Nephron (organoid): ENCODE data around the gene HS6ST1.

Experiments
- H3K27ac Mint-ChIP-seq, 3 experiments: 2 replicates each; pipeline ENCODE4 v1.8.0; 2020; ENCODE audit warnings: mixed read lengths in 3 of 3, mild to moderate bottlenecking in 2 of 3, moderate library complexity in 1 of 3
- H3K27me3 Mint-ChIP-seq: 2 replicates; pipeline ENCODE4 v1.8.0; 2021; ENCODE audit warnings: low read depth, mild to moderate bottlenecking, moderate library complexity, mixed read lengths
- H3K36me3 Mint-ChIP-seq: 2 replicates; pipeline ENCODE4 v1.8.0; 2020; ENCODE audit warnings: low read depth, mixed read lengths
- H3K4me1 Mint-ChIP-seq: 2 replicates; pipeline ENCODE4 v1.8.0; 2020; ENCODE audit warnings: mixed read lengths
- H3K4me3 Mint-ChIP-seq, 3 experiments: 2 replicates each; pipeline ENCODE4 v1.8.0; 2020; ENCODE audit warnings: mild to moderate bottlenecking in 3 of 3, mixed read lengths in 3 of 3, moderate library complexity in 2 of 3
- H3K9me3 Mint-ChIP-seq: 2 replicates; pipeline ENCODE4 v1.8.0; 2020; ENCODE audit warnings: mixed read lengths
- TF ChIP-seq, protein P1 (sequence below), 3 experiments: fragments of 200-600 bp; sonication (generic); IDR thresholded peaks; one replicate each; pipeline ENCODE4 v1.5.0; 2021; ENCODE audit warnings: antibody characterized with exemption in 3 of 3; ENCODE audit not compliant: unreplicated experiment in 3 of 3

The HS6ST1 gene

DNA sequence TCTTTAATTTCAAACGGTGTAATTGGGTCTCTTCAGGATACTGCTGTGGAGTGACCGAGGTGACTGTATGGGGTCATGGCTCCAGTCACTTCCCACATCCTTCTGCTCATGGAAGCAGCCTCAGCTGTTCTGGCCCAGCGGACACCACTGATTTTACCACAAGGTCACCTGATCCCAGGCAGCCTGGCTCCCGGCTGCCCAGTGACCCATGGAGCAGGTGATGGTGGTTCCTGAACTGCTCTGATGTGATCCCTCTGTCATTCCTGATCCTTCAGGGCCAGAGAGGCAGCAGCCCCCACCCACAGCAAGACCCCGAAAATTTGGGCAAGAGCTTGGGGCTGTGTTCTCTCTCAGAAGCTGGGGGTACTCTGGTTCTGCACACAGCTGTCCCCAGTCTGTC, 35.5 kb upstream of the HS6ST1 start:
- TF ChIP-seq, protein P1, sequence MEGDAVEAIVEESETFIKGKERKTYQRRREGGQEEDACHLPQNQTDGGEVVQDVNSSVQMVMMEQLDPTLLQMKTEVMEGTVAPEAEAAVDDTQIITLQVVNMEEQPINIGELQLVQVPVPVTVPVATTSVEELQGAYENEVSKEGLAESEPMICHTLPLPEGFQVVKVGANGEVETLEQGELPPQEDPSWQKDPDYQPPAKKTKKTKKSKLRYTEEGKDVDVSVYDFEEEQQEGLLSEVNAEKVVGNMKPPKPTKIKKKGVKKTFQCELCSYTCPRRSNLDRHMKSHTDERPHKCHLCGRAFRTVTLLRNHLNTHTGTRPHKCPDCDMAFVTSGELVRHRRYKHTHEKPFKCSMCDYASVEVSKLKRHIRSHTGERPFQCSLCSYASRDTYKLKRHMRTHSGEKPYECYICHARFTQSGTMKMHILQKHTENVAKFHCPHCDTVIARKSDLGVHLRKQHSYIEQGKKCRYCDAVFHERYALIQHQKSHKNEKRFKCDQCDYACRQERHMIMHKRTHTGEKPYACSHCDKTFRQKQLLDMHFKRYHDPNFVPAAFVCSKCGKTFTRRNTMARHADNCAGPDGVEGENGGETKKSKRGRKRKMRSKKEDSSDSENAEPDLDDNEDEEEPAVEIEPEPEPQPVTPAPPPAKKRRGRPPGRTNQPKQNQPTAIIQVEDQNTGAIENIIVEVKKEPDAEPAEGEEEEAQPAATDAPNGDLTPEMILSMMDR (IDR thresholded peaks at IDR 0.05; ENCODE audit: unreplicated experiment in 3 of 3): no peak
- Mint-ChIP-seq H3K36me3 (peaks cover 3% of the 10 kb centered on the region), H3K27me3 (no peaks in the 10 kb centered on the region), H3K4me3 (no peak overlapping the region), H3K27ac (no peak overlapping the region), H3K4me1 (peaks cover 5% of the 10 kb centered on the region), H3K9me3 (peaks cover 30% of the 10 kb centered on the region)

DNA sequence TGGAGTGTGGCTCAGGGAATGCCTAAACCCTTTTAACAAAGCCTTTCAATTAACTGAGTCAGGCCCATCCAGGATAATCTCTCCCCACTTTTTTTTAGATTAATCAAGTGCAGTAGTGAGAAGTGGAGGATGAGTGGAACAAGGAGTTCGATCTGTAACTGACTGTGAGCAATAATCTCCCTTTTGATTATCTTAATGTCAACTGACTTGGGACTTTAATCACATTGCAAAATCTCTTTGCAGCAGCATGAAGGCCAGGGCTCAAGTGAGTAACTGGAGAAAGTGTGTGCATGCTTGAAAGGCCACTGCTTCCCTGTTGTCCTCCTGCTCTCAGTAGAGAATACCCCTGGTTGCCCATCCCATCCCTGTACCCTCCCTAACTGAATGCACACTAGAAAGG, 32.1 kb upstream of the HS6ST1 start:
- H3K9me3 Mint-ChIP-seq: peaks cover 27% of the 10 kb centered on the region
- TF ChIP-seq, protein P1 (IDR thresholded peaks at IDR 0.05; ENCODE audit: unreplicated experiment in 3 of 3): no peak
- peaks cover 4% of the 10 kb centered on the region for H3K27me3 Mint-ChIP-seq
- no peak overlapping the region for H3K27ac Mint-ChIP-seq
- H3K36me3 Mint-ChIP-seq: peaks cover 3% of the 10 kb centered on the region
- H3K4me3 Mint-ChIP-seq: no peak overlapping the region
- H3K4me1 Mint-ChIP-seq: peaks cover 23% of the 10 kb centered on the region

DNA sequence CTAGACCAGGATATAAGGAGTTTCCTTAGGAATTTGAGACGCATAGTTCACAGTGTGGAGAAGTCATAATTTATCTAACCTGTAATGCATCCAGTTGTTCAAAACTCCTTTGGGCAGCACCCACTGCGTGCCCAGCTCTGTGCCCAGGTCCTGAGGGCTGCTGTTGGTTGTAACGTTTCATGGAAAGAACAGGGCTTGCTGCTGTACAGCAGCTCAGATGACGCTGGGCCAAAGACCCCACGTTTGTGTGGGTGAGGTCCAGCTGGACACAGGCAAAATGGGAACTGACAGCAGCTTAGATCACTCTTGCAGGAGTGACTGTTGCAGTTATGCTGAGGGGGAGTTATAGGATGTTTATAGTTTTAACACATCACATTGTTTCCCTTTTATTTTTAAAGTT, 30.0 kb upstream of the HS6ST1 start:
- TF ChIP-seq, protein P1 (IDR thresholded peaks at IDR 0.05; ENCODE audit: unreplicated experiment in 3 of 3): no peak
- Mint-ChIP-seq H3K4me1 (peaks cover 23% of the 10 kb centered on the region), H3K36me3 (peaks cover 3% of the 10 kb centered on the region), H3K9me3 (peaks cover 26% of the 10 kb centered on the region), H3K27ac (peak overlapping the region; percentile 72 to 99 (median 94)), H3K4me3 (peak overlapping the region in 1 of 3 experiments; percentile 3), H3K27me3 (peaks cover 4% of the 10 kb centered on the region)

DNA sequence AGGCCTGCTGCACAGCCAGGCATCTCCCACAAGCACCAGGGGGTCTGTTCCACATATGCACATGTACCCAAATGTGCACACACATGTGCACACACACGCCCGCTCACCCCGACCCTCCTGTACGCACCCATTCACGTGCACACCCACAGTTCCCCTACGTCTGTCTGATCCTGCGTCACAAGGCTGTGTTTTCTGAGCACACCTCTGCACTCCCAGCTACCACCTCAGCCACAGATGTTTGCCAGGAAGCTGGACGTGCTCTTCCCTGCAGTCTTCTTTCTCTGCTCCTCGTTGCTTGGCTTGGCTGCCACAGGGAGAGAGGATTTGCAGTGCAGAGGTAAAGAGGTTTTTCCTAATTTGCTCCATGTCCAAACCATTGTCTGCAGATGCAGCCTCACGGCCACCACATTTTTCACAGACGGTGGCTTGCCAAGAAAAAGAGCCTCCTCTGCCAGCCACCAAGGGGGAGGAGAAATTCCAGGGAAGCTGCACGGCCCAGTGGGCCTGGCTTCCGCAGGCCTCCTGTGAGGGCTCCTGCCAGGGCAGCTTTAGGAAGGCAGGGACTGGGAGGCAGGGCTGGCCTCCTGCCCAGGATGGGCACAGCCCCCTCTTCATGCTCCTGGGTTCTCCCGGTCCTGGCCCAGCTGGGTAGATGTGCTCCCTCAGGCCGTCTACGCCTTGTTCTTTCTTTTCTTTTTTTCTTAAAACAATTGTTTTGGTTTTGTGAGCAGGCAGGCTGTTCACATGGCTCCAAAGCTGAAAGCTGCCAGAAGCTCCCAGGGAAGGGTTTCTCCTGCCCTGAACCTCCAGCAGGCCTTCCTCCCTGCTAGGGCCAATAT, 29.3 kb upstream of the HS6ST1 start:
- peaks cover 3% of the 10 kb centered on the region for H3K36me3 Mint-ChIP-seq
- H3K27me3 Mint-ChIP-seq: peaks cover 4% of the 10 kb centered on the region
- TF ChIP-seq, protein P1 (IDR thresholded peaks at IDR 0.05; ENCODE audit: unreplicated experiment in 3 of 3): no peak

DNA sequence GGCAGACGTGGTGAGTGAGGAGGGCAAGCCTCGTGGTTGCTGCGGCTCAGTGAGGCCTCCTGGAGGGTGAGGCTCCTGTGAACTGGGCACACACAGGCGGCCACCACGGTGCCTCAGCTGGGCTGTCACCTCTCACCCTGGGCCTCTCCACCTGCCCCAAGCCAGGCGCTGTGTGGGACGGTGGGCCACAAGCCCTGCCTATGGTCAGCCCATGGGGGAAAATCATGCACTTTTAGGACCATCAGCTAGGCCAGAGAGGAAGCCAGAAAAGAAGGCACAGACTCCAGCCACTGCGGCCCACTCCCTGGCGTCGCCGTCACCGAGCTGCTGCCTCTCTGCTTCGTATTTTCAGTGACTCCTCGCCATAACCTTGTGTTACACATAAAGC, 28.5 kb upstream of the HS6ST1 start:
- H3K9me3 Mint-ChIP-seq: peaks cover 24% of the 10 kb centered on the region
- TF ChIP-seq, protein P1 (IDR thresholded peaks at IDR 0.05; ENCODE audit: unreplicated experiment in 3 of 3): no peak
- H3K27ac Mint-ChIP-seq: peak overlapping the region; percentile 72 to 99 (median 94)
- H3K4me3 Mint-ChIP-seq: no peak overlapping the region
- peaks cover 4% of the 10 kb centered on the region for H3K27me3 Mint-ChIP-seq
- peaks cover 7% of the 10 kb centered on the region for H3K36me3 Mint-ChIP-seq
- H3K4me1 Mint-ChIP-seq: peaks cover 23% of the 10 kb centered on the region

More for the DNA sequence above, 29.3 kb upstream of the HS6ST1 start:
- H3K4me1 Mint-ChIP-seq: peaks cover 23% of the 10 kb centered on the region
- H3K4me3 Mint-ChIP-seq: peak overlapping the region in 1 of 3 experiments; percentile 3
- H3K27ac Mint-ChIP-seq: peak overlapping the region; percentile 72 to 99 (median 94)
- H3K9me3 Mint-ChIP-seq: peaks cover 24% of the 10 kb centered on the region
